CD4-positive, alpha-beta T cell treated with Interleukin-12 subunit alpha and Interleukin-12 subunit beta, for 1 hour (primary cell): ENCODE results near the gene THG1L.
"Not testable (repeated sequence)": the region's sequence is repeated elsewhere in the genome, so short reads cannot be mapped to it uniquely, and the experiment has no call there.

Experiments
- DNase-seq: peaks from one replicate; pipeline ENCODE4 v3.0.0-alpha.2; 2020

THG1L gene

GRCh38 chr5:157731272-157732129 is at the start of gene THG1L:
THG1L (plus strand) TSS chr5:157731420; CDS start chr5:157731441, 21 bp downstream.
- DNase-seq: peak; percentile 97

GRCh38 chr5:157682257-157682656 is 49.0 kb upstream of the THG1L start:
- DNase-seq: no peak

- not testable (repeated sequence) for DNase-seq
Measured at GRCh38 chr5:157686276-157687197, 44.7 kb upstream of the THG1L start.

- no peak for DNase-seq
Measured at GRCh38 chr5:157687198-157687554, 44.0 kb upstream of the THG1L start.

GRCh38 chr5:157689942-157690689 is 41.1 kb upstream of the THG1L start:
- DNase-seq: peak; percentile 40

- no peak for DNase-seq
Measured at GRCh38 chr5:157690690-157691433, 40.4 kb upstream of the THG1L start.

GRCh38 chr5:157693816-157694215 is 37.4 kb upstream of the THG1L start:
- DNase-seq: not testable (repeated sequence)

- not testable (repeated sequence) for DNase-seq
Measured at GRCh38 chr5:157696154-157696553, 35.1 kb upstream of the THG1L start.

GRCh38 chr5:157698674-157699073 is 32.5 kb upstream of the THG1L start:
- not testable (repeated sequence) for DNase-seq

GRCh38 chr5:157703736-157704135 is 27.5 kb upstream of the THG1L start:
- no peak for DNase-seq

- no peak for DNase-seq
Measured at GRCh38 chr5:157708866-157709265, 22.4 kb upstream of the THG1L start.

- DNase-seq: no peak
Measured at GRCh38 chr5:157709346-157709745, 21.9 kb upstream of the THG1L start.

GRCh38 chr5:157710431-157710830 is 20.8 kb upstream of the THG1L start:
- no peak for DNase-seq

- no peak for DNase-seq
Measured at GRCh38 chr5:157710882-157711281, 20.3 kb upstream of the THG1L start.

GRCh38 chr5:157713830-157714595 is 17.2 kb upstream of the THG1L start:
- DNase-seq: no peak

GRCh38 chr5:157714596-157714864 is 16.7 kb upstream of the THG1L start:
- no peak for DNase-seq

GRCh38 chr5:157718519-157718918 is 12.7 kb upstream of the THG1L start:
- DNase-seq: peak; percentile 63

- no peak for DNase-seq
Measured at GRCh38 chr5:157719245-157719644, 12.0 kb upstream of the THG1L start.

- no peak for DNase-seq
Measured at GRCh38 chr5:157721159-157721558, 10.1 kb upstream of the THG1L start.

- not testable (repeated sequence) for DNase-seq
Measured at GRCh38 chr5:157722895-157723294, 8.3 kb upstream of the THG1L start.

- DNase-seq: not testable (repeated sequence)
Measured at GRCh38 chr5:157726607-157727006, 4.6 kb upstream of the THG1L start.

GRCh38 chr5:157727858-157728257 is 3.4 kb upstream of the THG1L start:
- not testable (repeated sequence) for DNase-seq
